ENCODE results near the gene BCL2L15.

Gene BCL2L15

DNA sequence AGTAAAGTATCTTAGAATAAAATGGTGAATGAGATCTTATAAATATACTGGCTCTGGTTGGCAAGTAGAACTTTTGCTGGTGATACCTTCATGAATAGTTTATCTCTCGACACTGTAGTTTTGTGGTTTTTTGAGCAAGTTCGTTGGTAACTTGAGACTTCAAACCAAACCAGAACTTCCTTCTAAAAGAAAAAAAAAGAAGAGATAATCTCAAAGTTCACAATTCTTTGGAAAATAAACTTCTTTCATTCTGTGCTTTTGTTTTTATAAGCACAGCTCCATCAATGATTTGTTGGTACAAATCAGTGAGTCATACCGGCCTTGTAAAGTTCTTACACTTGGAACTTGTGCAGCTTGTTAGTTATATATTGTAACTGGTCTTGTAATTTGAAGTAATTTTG, 44.1 kb upstream of the BCL2L15 start:
- peak; percentile 42 for DNase-seq (ENCODE audit: low read depth)
- TF ChIP-seq, protein P1, sequence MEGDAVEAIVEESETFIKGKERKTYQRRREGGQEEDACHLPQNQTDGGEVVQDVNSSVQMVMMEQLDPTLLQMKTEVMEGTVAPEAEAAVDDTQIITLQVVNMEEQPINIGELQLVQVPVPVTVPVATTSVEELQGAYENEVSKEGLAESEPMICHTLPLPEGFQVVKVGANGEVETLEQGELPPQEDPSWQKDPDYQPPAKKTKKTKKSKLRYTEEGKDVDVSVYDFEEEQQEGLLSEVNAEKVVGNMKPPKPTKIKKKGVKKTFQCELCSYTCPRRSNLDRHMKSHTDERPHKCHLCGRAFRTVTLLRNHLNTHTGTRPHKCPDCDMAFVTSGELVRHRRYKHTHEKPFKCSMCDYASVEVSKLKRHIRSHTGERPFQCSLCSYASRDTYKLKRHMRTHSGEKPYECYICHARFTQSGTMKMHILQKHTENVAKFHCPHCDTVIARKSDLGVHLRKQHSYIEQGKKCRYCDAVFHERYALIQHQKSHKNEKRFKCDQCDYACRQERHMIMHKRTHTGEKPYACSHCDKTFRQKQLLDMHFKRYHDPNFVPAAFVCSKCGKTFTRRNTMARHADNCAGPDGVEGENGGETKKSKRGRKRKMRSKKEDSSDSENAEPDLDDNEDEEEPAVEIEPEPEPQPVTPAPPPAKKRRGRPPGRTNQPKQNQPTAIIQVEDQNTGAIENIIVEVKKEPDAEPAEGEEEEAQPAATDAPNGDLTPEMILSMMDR (IDR thresholded peaks at IDR 0.05; ENCODE audit: control insufficient read depth, extremely low read depth, insufficient read depth), result no peak
- H3K4me3 ChIP-seq (ENCODE audit: low read depth, low read length), result peak overlapping the region; percentile 16; the same call in 1 of the 2 replicates

DNA sequence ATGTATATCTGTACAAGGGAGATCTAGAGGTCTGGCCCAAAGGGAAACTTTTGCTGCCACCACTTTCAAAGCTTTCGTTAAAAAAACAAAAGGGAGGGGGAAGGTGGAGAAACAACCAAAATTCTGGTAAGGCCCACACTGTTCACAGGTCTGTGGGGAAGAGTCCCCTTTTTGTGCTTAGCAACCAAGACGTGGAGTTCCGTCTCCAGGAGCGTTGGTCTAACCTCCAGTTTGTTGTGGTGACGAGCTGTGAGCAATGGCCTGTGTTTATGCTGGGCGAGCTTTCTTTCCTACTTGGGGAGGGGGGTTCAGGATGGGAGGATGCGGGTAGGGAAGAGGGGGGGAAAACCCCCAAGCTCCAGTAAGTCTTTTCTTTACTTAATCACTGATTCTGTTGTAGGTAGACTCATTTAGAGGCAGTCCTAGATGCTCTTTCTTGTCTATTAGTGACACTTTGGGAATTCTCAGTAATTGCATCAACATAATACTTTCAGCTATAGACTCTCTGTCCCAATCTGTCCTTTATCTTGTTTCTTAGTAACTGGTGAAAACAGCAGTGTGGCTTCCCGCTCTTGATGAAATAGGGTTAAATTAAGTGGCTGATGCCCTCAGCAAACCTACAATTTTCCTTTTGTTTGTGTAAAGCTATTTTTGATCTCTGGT, 43.2 kb upstream of the BCL2L15 start:
- TF ChIP-seq, protein P1 (IDR thresholded peaks at IDR 0.05; ENCODE audit: control insufficient read depth, extremely low read depth, insufficient read depth), result no peak
- DNase-seq (ENCODE audit: low read depth), result no peak
- peak overlapping the region; percentile 92 for H3K4me3 ChIP-seq (ENCODE audit: low read depth, low read length)

- TF ChIP-seq, protein P1 (IDR thresholded peaks at IDR 0.05; ENCODE audit: control insufficient read depth, extremely low read depth, insufficient read depth), result no peak
- peak overlapping the region; percentile 92 for H3K4me3 ChIP-seq (ENCODE audit: low read depth, low read length)
- no peak for DNase-seq (ENCODE audit: low read depth)
Observed at GRCh38 chr1:113929750-113930498, 42.5 kb upstream of the BCL2L15 start.

- peak within 1 kb of the TSS; percentile 92 for H3K4me3 ChIP-seq (ENCODE audit: low read depth, low read length)
- TF ChIP-seq, protein P1 (IDR thresholded peaks at IDR 0.05; ENCODE audit: control insufficient read depth, extremely low read depth, insufficient read depth), result no peak
- peak; percentile 53 for DNase-seq (ENCODE audit: low read depth)
Observed at GRCh38 chr1:113928941-113929749, 41.8 kb upstream of the BCL2L15 start, which contains the start of gene HIPK1. Gene HIPK1 (plus strand): TSS chr1:113929324.

DNA sequence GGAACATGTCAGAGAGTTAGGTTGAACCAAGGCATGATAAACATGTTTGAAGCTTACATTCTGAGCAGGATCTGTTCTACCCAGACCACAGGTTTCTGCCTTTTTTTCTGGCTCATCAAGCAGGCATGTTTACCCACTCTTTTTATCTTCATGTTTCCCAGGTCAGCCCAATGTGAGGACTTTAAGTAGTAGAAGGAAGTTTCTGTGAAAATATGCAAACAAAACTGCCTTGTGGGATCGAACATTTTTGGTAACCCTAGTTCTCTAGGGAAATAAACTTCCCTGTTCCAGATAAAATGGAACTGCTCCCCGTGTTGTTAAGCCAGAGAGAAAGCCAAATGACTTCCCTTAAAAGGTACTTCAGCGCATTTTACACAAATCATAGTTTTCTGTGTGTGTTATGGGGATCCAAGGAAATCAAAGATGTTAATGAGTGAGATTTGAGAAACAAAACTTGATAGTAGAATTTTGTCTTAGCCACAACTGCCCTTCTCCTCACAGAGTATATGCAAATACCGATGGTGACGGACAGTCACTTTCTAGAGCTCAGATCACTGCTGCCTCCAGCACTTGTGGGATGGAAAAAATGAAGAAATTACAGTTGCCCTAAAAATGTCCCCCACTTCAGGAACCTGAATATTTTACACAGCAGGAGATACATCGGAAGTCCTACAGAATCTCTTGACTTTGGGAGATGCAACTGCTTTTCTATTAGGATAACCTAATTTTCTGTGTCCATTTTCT, 41.0 kb upstream of the BCL2L15 start:
- H3K4me3 ChIP-seq (ENCODE audit: low read depth, low read length), result peak overlapping the region; percentile 92
- DNase-seq (ENCODE audit: low read depth), result no peak
- TF ChIP-seq, protein P1 (IDR thresholded peaks at IDR 0.05; ENCODE audit: control insufficient read depth, extremely low read depth, insufficient read depth), result no peak

GRCh38 chr1:113924473-113924872, 37.1 kb upstream of the BCL2L15 start:
- H3K4me3 ChIP-seq (ENCODE audit: low read depth, low read length), result no peak overlapping the region
- DNase-seq (ENCODE audit: low read depth), result no peak
- TF ChIP-seq, protein P1 (IDR thresholded peaks at IDR 0.05; ENCODE audit: control insufficient read depth, extremely low read depth, insufficient read depth), result no peak

Measured in LNCaP clone FGC (cell line).